HEK293 (cell line): ENCODE measurements around the gene ADCY4.
"Not testable (repeated sequence)": the region's sequence is repeated elsewhere in the genome, so short reads cannot be mapped to it uniquely, and the experiment has no call there.

Experiments used
- CTCF ChIA-PET: fragments of 350-600 bp; formaldehyde crosslinking; extraction: SDS; loops from one replicate; lab custom pipeline; 2021; ENCODE audit warnings: antibody characterized with exemption; lab: Yijun Ruan, JAX
- POLR2A ChIA-PET: fragments of 300-600 bp; formaldehyde crosslinking; extraction: SDS; loops from one replicate; lab custom pipeline; 2020; ENCODE audit warnings: antibody characterized with exemption, inconsistent platforms; lab: Yijun Ruan, JAX
- H3K27ac ChIP-seq: fragments of 200-500 bp; sonication (Bioruptor generic); 2 replicates; pipeline ENCODE4 v1.5.1; 2014; ENCODE audit warnings: low read depth, low read length, control low read depth, inconsistent platforms; ENCODE audit errors: extremely low read depth
- H3K36me3 ChIP-seq, 2 experiments: fragments of 200-500 bp in 1 of 2; sonication (Bioruptor generic) in 1 of 2; 1 replicate in 1 of 2; 2 replicates in 1 of 2; pipeline ENCODE4 v1.5.1; 2014 to 2017; ENCODE audit warnings: inconsistent platforms in 2 of 2, low read length in 2 of 2; ENCODE audit not compliant: control insufficient read depth in 2 of 2, insufficient read depth in 1 of 2
- H3K4me1 ChIP-seq: fragments of 200-500 bp; sonication (Bioruptor generic); 2 replicates; pipeline ENCODE4 v1.5.1; 2014; ENCODE audit warnings: mild to moderate bottlenecking, low read length, inconsistent platforms; ENCODE audit not compliant: control insufficient read depth, insufficient read depth
- H3K4me3 ChIP-seq: 2 replicates; pipeline ENCODE4 v1.5.1; 2011; ENCODE audit warnings: low read depth, mild to moderate bottlenecking, control low read depth, low read length, moderate library complexity
- H3K9me3 ChIP-seq: fragments of 200-500 bp; sonication (Bioruptor generic); 2 replicates; pipeline ENCODE4 v1.5.1; 2014; ENCODE audit warnings: low read depth, low read length, inconsistent platforms; ENCODE audit not compliant: control insufficient read depth, insufficient read depth
- GLIS2 ChIP-seq: fragments of 450-650 bp; formaldehyde crosslinking; IDR thresholded peaks from 2 replicates; pipeline ENCODE4 v1.5.1; 2016; ENCODE audit warnings: missing biosample characterization, missing genetic modification characterization
- KLF9 ChIP-seq: fragments of 450-650 bp; formaldehyde crosslinking; IDR thresholded peaks from 2 replicates; pipeline ENCODE4 v1.5.1; 2016; ENCODE audit warnings: missing biosample characterization, missing genetic modification characterization, low read depth
- OSR2 ChIP-seq: fragments of 450-650 bp; formaldehyde crosslinking; IDR thresholded peaks from 2 replicates; pipeline ENCODE4 v1.5.1; 2016; ENCODE audit warnings: missing biosample characterization, missing genetic modification characterization
- ZBTB17 ChIP-seq: fragments of 450-650 bp; formaldehyde crosslinking; IDR thresholded peaks from 2 replicates; pipeline ENCODE4 v1.5.1; 2016; ENCODE audit warnings: missing biosample characterization, missing genetic modification characterization
- ZFP37 ChIP-seq: fragments of 450-650 bp; formaldehyde crosslinking; IDR thresholded peaks from 2 replicates; pipeline ENCODE4 v1.5.1; 2016; ENCODE audit warnings: missing biosample characterization, missing genetic modification characterization
- ZNF138 ChIP-seq: fragments of 450-650 bp; formaldehyde crosslinking; IDR thresholded peaks from 2 replicates; pipeline ENCODE4 v1.5.1; 2016; ENCODE audit warnings: missing biosample characterization, missing genetic modification characterization, borderline replicate concordance
- ZNF248 ChIP-seq: fragments of 450-650 bp; formaldehyde crosslinking; IDR thresholded peaks from 2 replicates; pipeline ENCODE4 v1.5.1; 2017; ENCODE audit warnings: missing biosample characterization, missing genetic modification characterization
- ZNF394 ChIP-seq: fragments of 450-650 bp; formaldehyde crosslinking; IDR thresholded peaks from 2 replicates; pipeline ENCODE4 v1.5.1; 2016; ENCODE audit warnings: missing biosample characterization, missing genetic modification characterization, mild to moderate bottlenecking, moderate library complexity, borderline replicate concordance
- ZNF449 ChIP-seq: fragments of 450-650 bp; formaldehyde crosslinking; IDR thresholded peaks from 2 replicates; pipeline ENCODE4 v1.5.1; 2017; ENCODE audit warnings: missing biosample characterization, mild to moderate bottlenecking, missing genetic modification characterization, moderate library complexity
- ZNF529 ChIP-seq: fragments of 450-650 bp; formaldehyde crosslinking; IDR thresholded peaks from 2 replicates; pipeline ENCODE4 v1.5.1; 2017; ENCODE audit warnings: missing genetic modification characterization, missing biosample characterization; ENCODE audit not compliant: insufficient replicate concordance
- ZNF677 ChIP-seq: fragments of 450-650 bp; IDR thresholded peaks from 2 replicates; pipeline ENCODE4 v1.5.0; 2018; ENCODE audit warnings: missing biosample characterization, mild to moderate bottlenecking, missing genetic modification characterization, moderate library complexity
- ZXDB ChIP-seq: fragments of 450-650 bp; formaldehyde crosslinking; IDR thresholded peaks from 2 replicates; pipeline ENCODE4 v1.5.1; 2016; ENCODE audit warnings: missing biosample characterization, missing genetic modification characterization
- TF ChIP-seq, protein P1 (sequence below): fragments of 450-650 bp; IDR thresholded peaks from 2 replicates; pipeline ENCODE4 v1.5.1; 2018; ENCODE audit warnings: missing biosample characterization, mild to moderate bottlenecking, missing genetic modification characterization
- TF ChIP-seq, protein P2 (sequence below): fragments of 450-650 bp; formaldehyde crosslinking; IDR thresholded peaks from 2 replicates; pipeline ENCODE4 v1.5.1; 2016; ENCODE audit warnings: missing biosample characterization, missing genetic modification characterization

Gene ADCY4

DNA sequence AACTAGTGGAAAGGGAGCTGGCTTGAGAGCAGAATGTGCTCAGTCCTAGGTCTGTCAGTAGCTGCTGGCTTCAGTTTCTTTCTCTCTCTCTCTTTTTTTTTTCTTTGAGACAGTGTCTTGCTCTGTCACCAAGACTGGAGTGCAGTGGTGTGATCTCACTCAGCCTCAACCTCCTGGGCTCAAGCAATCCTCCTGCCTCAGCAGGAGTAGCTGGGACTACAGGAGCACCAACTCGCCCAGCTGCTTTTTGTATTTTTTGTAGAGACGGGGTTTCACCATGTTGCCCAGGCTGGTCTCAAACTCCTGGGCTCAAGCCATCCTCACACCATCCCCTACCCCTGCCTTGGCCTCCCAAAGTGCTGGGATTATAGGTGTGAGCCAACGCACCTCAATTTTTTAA is 36.7 kb upstream of the ADCY4 start:
- Histone ChIP-seq H3K4me1 (peaks cover 14% of the 10 kb centered on the region), H3K36me3 (peaks cover 0 to 68% of the 10 kb centered on the region in 2 experiments; a peak in 2 of 3 replicates)
- not testable (repeated sequence) for H3K9me3 ChIP-seq, H3K4me3 ChIP-seq
- CTCF ChIA-PET, result interaction anchor here (0.9 to 4.3 kb wide), 4 partner anchors 20 to 66 kb away, joined by 3 to 29 read pairs (median 5); partner anchors contain the start of genes CBLN3 and KHNYN
- POLR2A ChIA-PET, result interaction anchor here (3.3 kb wide), 1 partner anchor 59 kb away, joined by 22 read pairs; the partner anchor contains the start of genes CBLN3 and KHNYN
- TF ChIP-seq OSR2 (tag by site-specific recombination) (peak; percentile 56; the same call in 1 of the 2 replicates), ZNF394 (tag by site-specific recombination) (peak; percentile 91), ZBTB17 (tag by site-specific recombination) (peak; percentile 67)
- TF ChIP-seq, all 188 proteins: peak for 3; not testable (repeated sequence) for 185
- H3K27ac ChIP-seq, result not testable (repeated sequence)

GRCh38 chr14:24370748-24371147 is 35.9 kb upstream of the ADCY4 start:
- no peaks in the 10 kb centered on the region for H3K9me3 ChIP-seq
- H3K4me3 ChIP-seq, result no peak overlapping the region
- H3K27ac ChIP-seq, result no peak overlapping the region
- H3K36me3 ChIP-seq, result peaks cover 0 to 59% of the 10 kb centered on the region in 2 experiments; a peak in 2 of 3 replicates
- peaks cover 18% of the 10 kb centered on the region for H3K4me1 ChIP-seq
- no peak for TF ChIP-seq ZNF449 (tag by site-specific recombination)
- TF ChIP-seq KLF9, result no peak
- TF ChIP-seq ZFP37 (tag by site-specific recombination), result no peak
- TF ChIP-seq ZNF138, result no peak
- TF ChIP-seq ZNF248, result no peak
- TF ChIP-seq, protein P1, sequence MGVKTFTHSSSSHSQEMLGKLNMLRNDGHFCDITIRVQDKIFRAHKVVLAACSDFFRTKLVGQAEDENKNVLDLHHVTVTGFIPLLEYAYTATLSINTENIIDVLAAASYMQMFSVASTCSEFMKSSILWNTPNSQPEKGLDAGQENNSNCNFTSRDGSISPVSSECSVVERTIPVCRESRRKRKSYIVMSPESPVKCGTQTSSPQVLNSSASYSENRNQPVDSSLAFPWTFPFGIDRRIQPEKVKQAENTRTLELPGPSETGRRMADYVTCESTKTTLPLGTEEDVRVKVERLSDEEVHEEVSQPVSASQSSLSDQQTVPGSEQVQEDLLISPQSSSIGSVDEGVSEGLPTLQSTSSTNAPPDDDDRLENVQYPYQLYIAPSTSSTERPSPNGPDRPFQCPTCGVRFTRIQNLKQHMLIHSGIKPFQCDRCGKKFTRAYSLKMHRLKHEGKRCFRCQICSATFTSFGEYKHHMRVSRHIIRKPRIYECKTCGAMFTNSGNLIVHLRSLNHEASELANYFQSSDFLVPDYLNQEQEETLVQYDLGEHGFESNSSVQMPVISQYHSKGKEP, result no peak
- TF ChIP-seq ZNF677 (tag by site-specific recombination), result no peak
- TF ChIP-seq ZXDB (tag by site-specific recombination), result no peak
- ChIA-PET POLR2A (interaction anchor here (3.3 kb wide), 1 partner anchor 60 kb away, joined by 22 read pairs; the partner anchor contains the start of genes CBLN3 and KHNYN), CTCF (interaction anchor here (0.7 to 4.3 kb wide), 7 partner anchors 19 to 1295 kb away, joined by 3 to 29 read pairs (median 3); partner anchors contain the start of genes CBLN3 and KHNYN)

DNA sequence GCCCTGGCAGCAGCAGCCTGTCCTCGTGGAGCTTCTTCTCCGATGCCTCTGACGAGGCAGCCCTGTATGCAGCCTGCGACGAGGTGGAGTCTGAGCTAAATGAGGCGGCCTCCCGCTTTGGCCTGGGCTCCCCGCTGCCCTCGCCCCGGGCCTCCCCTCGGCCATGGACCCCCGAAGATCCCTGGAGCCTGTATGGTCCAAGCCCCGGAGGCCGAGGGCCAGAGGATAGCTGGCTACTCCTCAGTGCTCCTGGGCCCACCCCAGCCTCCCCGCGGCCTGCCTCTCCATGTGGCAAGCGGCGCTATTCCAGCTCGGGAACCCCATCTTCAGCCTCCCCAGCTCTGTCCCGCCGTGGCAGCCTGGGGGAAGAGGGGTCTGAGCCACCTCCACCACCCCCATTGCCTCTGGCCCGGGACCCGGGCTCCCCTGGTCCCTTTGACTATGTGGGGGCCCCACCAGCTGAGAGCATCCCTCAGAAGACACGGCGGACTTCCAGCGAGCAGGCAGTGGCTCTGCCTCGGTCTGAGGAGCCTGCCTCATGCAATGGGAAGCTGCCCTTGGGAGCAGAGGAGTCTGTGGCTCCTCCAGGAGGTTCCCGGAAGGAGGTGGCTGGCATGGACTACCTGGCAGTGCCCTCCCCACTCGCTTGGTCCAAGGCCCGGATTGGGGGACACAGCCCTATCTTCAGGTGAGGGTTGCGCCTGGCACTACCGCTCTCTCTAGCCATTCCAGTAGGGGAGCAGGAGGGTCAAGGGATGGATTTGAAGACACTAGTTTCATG is 35.2 kb upstream of the ADCY4 start:
- no peak overlapping the region for H3K4me3 ChIP-seq
- H3K36me3 ChIP-seq, result peaks cover 0 to 52% of the 10 kb centered on the region in 2 experiments; a peak in 2 of 3 replicates
- TF ChIP-seq GLIS2 (tag by site-specific recombination) (0 out of 2 replicates have a peak, but pooled peaks have one; percentile 4), ZNF529 (tag by site-specific recombination) (no peak)
- TF ChIP-seq, protein P2, sequence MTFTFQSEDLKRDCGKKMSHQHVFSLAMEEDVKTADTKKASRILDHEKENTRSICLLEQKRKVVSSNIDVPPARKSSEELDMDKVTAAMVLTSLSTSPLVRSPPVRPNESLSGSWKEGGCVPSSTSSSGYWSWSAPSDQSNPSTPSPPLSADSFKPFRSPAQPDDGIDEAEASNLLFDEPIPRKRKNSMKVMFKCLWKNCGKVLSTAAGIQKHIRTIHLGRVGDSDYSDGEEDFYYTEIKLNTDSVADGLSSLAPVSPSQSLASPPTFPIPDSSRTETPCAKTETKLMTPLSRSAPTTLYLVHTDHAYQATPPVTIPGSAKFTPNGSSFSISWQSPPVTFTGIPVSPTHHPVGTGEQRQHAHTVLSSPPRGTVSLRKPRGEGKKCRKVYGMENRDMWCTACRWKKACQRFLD (tag by site-specific recombination), result no peak
- POLR2A ChIA-PET, result interaction anchor here (3.3 kb wide), 1 partner anchor 61 kb away, joined by 22 read pairs; the partner anchor contains the start of genes CBLN3 and KHNYN
- no peak overlapping the region for H3K27ac ChIP-seq
- H3K9me3 ChIP-seq, result no peaks in the 10 kb centered on the region
- peaks cover 21% of the 10 kb centered on the region for H3K4me1 ChIP-seq
- CTCF ChIA-PET, result interaction anchor here (0.9 to 4.3 kb wide), 5 partner anchors 19 to 67 kb away, joined by 3 to 29 read pairs (median 4); partner anchors contain the start of genes CBLN3 and KHNYN
